OCI-LY7 (cell line): ENCODE data around the gene DISC1. TPM values are rescaled to one million over a fixed set of nuclear protein-coding genes. Genes with fewer than 3 reads are reported as not detected.

Experiments
- BruUV-seq: library from RNA; stranded (reverse); fragments of 400-500 nt; replicated peaks from 2 replicates; lab custom pipeline; 2021; lab: Mats Ljungman, UMichigan
- CTCF ChIA-PET: fragments of 300-600 bp; sonication (Branson Sonifier 250); formaldehyde crosslinking; loops from one replicate; lab custom pipeline; 2022; ENCODE audit warnings: antibody characterized with exemption; ENCODE audit not compliant: unreplicated experiment; lab: Charles Lee
- POLR2A ChIA-PET: fragments of 300-600 bp; sonication (Branson Sonifier 250); formaldehyde crosslinking; loops from one replicate; lab custom pipeline; 2022; ENCODE audit warnings: antibody characterized with exemption; lab: Charles Lee
- DNase-seq: peaks from one replicate; pipeline ENCODE4 v3.0.0-alpha.2; 2015; ENCODE audit warnings: low spot score
- H2AFZ ChIP-seq: fragments of 200-600 bp; sonication (generic), shearing (Covaris generic); 2 replicates; pipeline ENCODE4 v1.6.1; 2014; ENCODE audit warnings: mild to moderate bottlenecking, antibody characterized with exemption, low read length, moderate library complexity
- H3K27ac ChIP-seq: fragments of 200-600 bp; sonication (generic); 2 replicates; pipeline ENCODE4 v1.5.1; 2014; ENCODE audit warnings: mixed run types, low read depth, mild to moderate bottlenecking, moderate library complexity, low read length, inconsistent platforms; ENCODE audit not compliant: poor library complexity, severe bottlenecking
- H3K36me3 ChIP-seq: fragments of 200-600 bp; sonication (generic); 2 replicates; pipeline ENCODE4 v1.6.1; 2014; ENCODE audit warnings: mild to moderate bottlenecking, antibody characterized with exemption, low read length, moderate library complexity, mixed read lengths; ENCODE audit not compliant: insufficient read depth
- H3K4me1 ChIP-seq: fragments of 200-600 bp; sonication (generic); 2 replicates; pipeline ENCODE4 v1.5.1; 2014; ENCODE audit warnings: mild to moderate bottlenecking, low read length; ENCODE audit not compliant: insufficient read depth, poor library complexity, severe bottlenecking
- H3K4me2 ChIP-seq: fragments of 200-600 bp; sonication (generic); 2 replicates; pipeline ENCODE4 v1.6.1; 2014; ENCODE audit warnings: mild to moderate bottlenecking, low read length
- H3K4me3 ChIP-seq: fragments of 200-600 bp; sonication (generic); 2 replicates; pipeline ENCODE4 v1.5.1; 2014; ENCODE audit warnings: mild to moderate bottlenecking, low read depth, low read length; ENCODE audit not compliant: poor library complexity, severe bottlenecking
- H3K79me2 ChIP-seq: fragments of 200-600 bp; sonication (generic); 2 replicates; pipeline ENCODE4 v1.6.1; 2016; ENCODE audit warnings: low read depth, mild to moderate bottlenecking, low read length, moderate library complexity, mixed read lengths; ENCODE audit not compliant: insufficient read depth
- H3K9me2 ChIP-seq: fragments of 200-600 bp; sonication (generic); 2 replicates; pipeline ENCODE4 v1.6.1; 2016; ENCODE audit warnings: mild to moderate bottlenecking, low read length, mixed read lengths; ENCODE audit not compliant: insufficient read depth
- H3K9me3 ChIP-seq: fragments of 200-600 bp; sonication (generic); 2 replicates; pipeline ENCODE4 v1.6.1; 2014; ENCODE audit warnings: mild to moderate bottlenecking, mixed run types, low read length, mixed read lengths
- H4K20me1 ChIP-seq: fragments of 200-600 bp; sonication (generic); 2 replicates; pipeline ENCODE4 v1.6.1; 2014; ENCODE audit warnings: mild to moderate bottlenecking, antibody characterized with exemption, low read length, moderate library complexity, mixed read lengths; ENCODE audit not compliant: insufficient read depth
- CTCF ChIP-seq: fragments of 200-600 bp; sonication (generic); conservative IDR thresholded peaks from 2 replicates; pipeline ENCODE4 v1.5.1; 2014; ENCODE audit warnings: mild to moderate bottlenecking, antibody characterized with exemption, low read length, moderate library complexity, mixed read lengths
- EZH2phosphoT487 ChIP-seq: fragments of 200-600 bp; sonication (generic); IDR thresholded peaks from 2 replicates; pipeline ENCODE4 v1.6.1; 2018; ENCODE audit warnings: low read depth, borderline replicate concordance, mild to moderate bottlenecking, mixed run types, antibody characterized with exemption, low read length, moderate library complexity, mixed read lengths
- intact Hi-C: fragments of 100-400 bp; cut with micrococcal nuclease; formaldehyde crosslinking; loops from one replicate; pipeline ENCODE4 v1.10.0; 2022; ENCODE audit not compliant: unreplicated experiment
- total RNA-seq, 2 experiments: library from RNA; depleted of rRNA in 1 of 2; stranded (reverse); fragments of >200 nt in 1 of 2; shearing (Covaris generic) in 1 of 2; gene quantifications; 2 replicates each; pipeline ENCODE4 v1.2.3, GENCODE V29; 2014 to 2022

DISC1 gene
- total RNA-seq, 2 experiments from 2014 or later: 0.91 TPM; not detected in 1

- intact Hi-C loops: no loop called here
- Histone ChIP-seq H3K27ac (no peak overlapping the region), H4K20me1 (no peaks in the 10 kb centered on the region), H3K9me3 (no peaks in the 10 kb centered on the region), H3K4me3 (no peak overlapping the region), H2AFZ (no peak overlapping the region), H3K79me2 (no peaks in the 10 kb centered on the region), H3K4me1 (no peaks in the 10 kb centered on the region), H3K36me3 (no peaks in the 10 kb centered on the region), H3K9me2 (no peaks in the 10 kb centered on the region), H3K4me2 (no peak overlapping the region)
- ChIA-PET CTCF (no interaction called here), POLR2A (interaction anchor here (0.7 kb wide), 1 partner anchor 12 kb away, joined by 3 read pairs; no protein-coding TSS in a partner anchor)
- no peak for DNase-seq
- TF ChIP-seq CTCF (no peak), EZH2phosphoT487 (no peak)
- BruUV-seq: no TSS peak
These were observed 408.0 kb downstream of the DISC1 start for GRCh38 chr1:232034556-232034955.

GRCh38 chr1:232036181-232036933 lies 409.8 kb downstream of the DISC1 start:
- intact Hi-C loops: no loop called here
- no TSS peak for BruUV-seq
- no peak overlapping the region for H2AFZ ChIP-seq
- no peaks in the 10 kb centered on the region for H3K9me2 ChIP-seq
- no peak overlapping the region for H3K4me3 ChIP-seq
- no peak for TF ChIP-seq CTCF
- no peak for TF ChIP-seq EZH2phosphoT487
- POLR2A ChIA-PET: interaction anchor here (0.6 kb wide), 1 partner anchor 502 kb away, joined by 5 read pairs; no protein-coding TSS in a partner anchor
- H3K4me1 ChIP-seq: no peaks in the 10 kb centered on the region
- no peaks in the 10 kb centered on the region for H3K36me3 ChIP-seq
- no peaks in the 10 kb centered on the region for H3K79me2 ChIP-seq
- CTCF ChIA-PET: no interaction called here
- no peaks in the 10 kb centered on the region for H3K9me3 ChIP-seq
- no peak overlapping the region for H3K27ac ChIP-seq
- no peaks in the 10 kb centered on the region for H4K20me1 ChIP-seq
- no peak for DNase-seq
- no peak overlapping the region for H3K4me2 ChIP-seq

GRCh38 chr1:232037774-232038388 lies 411.3 kb downstream of the DISC1 start:
- Histone ChIP-seq H3K9me3 (no peaks in the 10 kb centered on the region), H4K20me1 (no peaks in the 10 kb centered on the region), H3K9me2 (no peaks in the 10 kb centered on the region), H3K4me3 (no peak overlapping the region), H3K27ac (no peak overlapping the region), H2AFZ (no peak overlapping the region), H3K36me3 (no peaks in the 10 kb centered on the region), H3K79me2 (no peaks in the 10 kb centered on the region), H3K4me2 (no peak overlapping the region), H3K4me1 (no peaks in the 10 kb centered on the region)
- ChIA-PET POLR2A (no interaction called here), CTCF (no interaction called here)
- no peak for TF ChIP-seq CTCF
- TF ChIP-seq EZH2phosphoT487: no peak
- DNase-seq: no peak
- intact Hi-C loops: no loop called here
- no TSS peak for BruUV-seq
